RWPE2 (cell line): ENCODE results near the gene SEMA3E.
"Not testable (repeated sequence)": the region's sequence is repeated elsewhere in the genome, so short reads cannot be mapped to it uniquely, and the experiment has no call there.

Source experiments
- ATAC-seq: fragments of 200-7000 bp; cut with Tn5 transposase; 3 replicates; pipeline ENCODE4 v1.9.1; 2021; ENCODE audit warnings: low read depth
- DNase-seq: peaks from one replicate; pipeline ENCODE4 v3.0.0-alpha.2; 2020; ENCODE audit warnings: low spot score
- H3K27ac ChIP-seq: fragments of 450-650 bp; 2 replicates; pipeline ENCODE4 v1.5.1; 2017; ENCODE audit warnings: mild to moderate bottlenecking; ENCODE audit not compliant: poor library complexity, severe bottlenecking
- H3K27me3 ChIP-seq: fragments of 250-450 bp; sonication (Bioruptor Pico); 2 replicates; pipeline ENCODE4 v1.5.1; 2021; ENCODE audit warnings: mild to moderate bottlenecking, moderate library complexity; ENCODE audit not compliant: insufficient read depth, poor library complexity, severe bottlenecking
- H3K36me3 ChIP-seq: fragments of 250-450 bp; sonication (Bioruptor Pico); 2 replicates; pipeline ENCODE4 v1.5.1; 2020; ENCODE audit warnings: low read depth, mild to moderate bottlenecking, moderate library complexity
- H3K4me1 ChIP-seq: fragments of 250-450 bp; sonication (Bioruptor Pico); 2 replicates; pipeline ENCODE4 v1.5.1; 2021; ENCODE audit warnings: mild to moderate bottlenecking, moderate library complexity; ENCODE audit not compliant: insufficient read depth, poor library complexity, severe bottlenecking
- H3K4me3 ChIP-seq: fragments of 250-450 bp; sonication (Bioruptor Pico); 2 replicates; pipeline ENCODE4 v1.5.1; 2021; ENCODE audit warnings: mild to moderate bottlenecking, moderate library complexity; ENCODE audit not compliant: severe bottlenecking
- H3K9me3 ChIP-seq: fragments of 250-450 bp; sonication (Bioruptor Pico); 2 replicates; pipeline ENCODE4 v1.5.1; 2021; ENCODE audit warnings: mild to moderate bottlenecking, moderate library complexity; ENCODE audit not compliant: severe bottlenecking
- CTCF ChIP-seq: fragments of 450-650 bp; IDR thresholded peaks from one replicate; pipeline ENCODE4 v1.5.1; 2017; ENCODE audit warnings: mild to moderate bottlenecking, moderate library complexity; ENCODE audit not compliant: poor library complexity, severe bottlenecking

Gene SEMA3E

GRCh38 chr7:83468251-83468739, 180.6 kb downstream of the SEMA3E start:
- peaks cover 20% of the 10 kb centered on the region for H3K4me1 ChIP-seq
- no peak overlapping the region for H3K4me3 ChIP-seq
- peak; percentile 91 for DNase-seq
- H3K36me3 ChIP-seq = no peaks in the 10 kb centered on the region
- peak overlapping the region; percentile 89 for H3K27ac ChIP-seq
- peak; percentile 50 for TF ChIP-seq CTCF
- no peaks in the 10 kb centered on the region for H3K9me3 ChIP-seq
- no peaks in the 10 kb centered on the region for H3K27me3 ChIP-seq
- ATAC-seq = peak; percentile 98

- Histone ChIP-seq H3K4me3 (no peak overlapping the region), H3K9me3 (no peaks in the 10 kb centered on the region), H3K36me3 (no peaks in the 10 kb centered on the region), H3K4me1 (peaks cover 20% of the 10 kb centered on the region), H3K27ac (peak overlapping the region; percentile 89), H3K27me3 (no peaks in the 10 kb centered on the region)
- DNase-seq (no peak), ATAC-seq (no peak)
- no peak for TF ChIP-seq CTCF
These were observed 181.4 kb downstream of the SEMA3E start for GRCh38 chr7:83467493-83467892.

- Histone ChIP-seq H3K9me3 (no peaks in the 10 kb centered on the region), H3K27ac (no peak overlapping the region), H3K4me3 (no peak overlapping the region), H3K4me1 (peaks cover 20% of the 10 kb centered on the region), H3K36me3 (no peaks in the 10 kb centered on the region), H3K27me3 (no peaks in the 10 kb centered on the region)
- ATAC-seq = no peak
- no peak for DNase-seq
- TF ChIP-seq CTCF = no peak
These were observed 182.0 kb downstream of the SEMA3E start for GRCh38 chr7:83466956-83467355.

- no peaks in the 10 kb centered on the region for H3K9me3 ChIP-seq
- H3K36me3 ChIP-seq = no peaks in the 10 kb centered on the region
- H3K27me3 ChIP-seq = no peaks in the 10 kb centered on the region
- ATAC-seq (no peak), DNase-seq (no peak)
- no peak overlapping the region for H3K27ac ChIP-seq
- H3K4me3 ChIP-seq = no peak overlapping the region
- H3K4me1 ChIP-seq = peaks cover 20% of the 10 kb centered on the region
- TF ChIP-seq CTCF = no peak
These were observed 182.6 kb downstream of the SEMA3E start for GRCh38 chr7:83466187-83466923.

GRCh38 chr7:83465643-83466042, 183.3 kb downstream of the SEMA3E start:
- Histone ChIP-seq H3K4me1 (peaks cover 20% of the 10 kb centered on the region), H3K4me3 (no peak overlapping the region), H3K27ac (no peak overlapping the region)

GRCh38 chr7:83461820-83462219, 187.1 kb downstream of the SEMA3E start:
- not testable (repeated sequence) for H3K9me3 ChIP-seq, H3K36me3 ChIP-seq, H3K27me3 ChIP-seq, DNase-seq, H3K4me1 ChIP-seq, H3K4me3 ChIP-seq, ATAC-seq, H3K27ac ChIP-seq

More at GRCh38 chr7:83465643-83466042, 183.3 kb downstream of the SEMA3E start:
- Histone ChIP-seq H3K36me3 (no peaks in the 10 kb centered on the region), H3K27me3 (no peaks in the 10 kb centered on the region), H3K9me3 (no peaks in the 10 kb centered on the region)
- ATAC-seq (no peak), DNase-seq (no peak)
- TF ChIP-seq CTCF = no peak

GRCh38 chr7:83459930-83460653, 188.8 kb downstream of the SEMA3E start:
- H3K9me3 ChIP-seq, ATAC-seq, H3K36me3 ChIP-seq, H3K27ac ChIP-seq, H3K4me3 ChIP-seq, H3K27me3 ChIP-seq, DNase-seq, H3K4me1 ChIP-seq: not testable (repeated sequence)
